Transverse colon (tissue), 4 donors: Measurements from ENCODE around the gene NPC1L1. TPM values are rescaled to one million over a fixed set of nuclear protein-coding genes. Genes with fewer than 3 reads are reported as not detected.
A peak's percentile ranks its signal among the peaks of the same experiment; 100 is the strongest.

Experiments used
- DNase-seq: peaks from one replicate; pipeline ENCODE4 v3.0.0-alpha.2; 2019
- H3K27ac ChIP-seq, 4 donors: fragments of 200-600 bp; sonication (generic); 2 replicates each; pipeline ENCODE4 v1.5.1; 2016 to 2018; ENCODE audit warnings: inconsistent platforms in 4 of 4
- H3K27me3 ChIP-seq: fragments of 200-600 bp; sonication (generic); 2 replicates; pipeline ENCODE4 v1.5.1; 2017; ENCODE audit warnings: inconsistent platforms
- H3K36me3 ChIP-seq, 4 donors: fragments of 200-600 bp; sonication (generic); 2 replicates each; pipeline ENCODE4 v1.5.1; 2017 to 2019; ENCODE audit warnings: inconsistent platforms in 4 of 4
- H3K4me1 ChIP-seq, 4 donors: fragments of 200-600 bp; sonication (generic); 2 replicates each; pipeline ENCODE4 v1.5.1; 2017 to 2020; ENCODE audit warnings: inconsistent platforms in 4 of 4
- H3K4me3 ChIP-seq, 4 donors: fragments of 200-600 bp; sonication (generic); 1 replicate in 1 of 4; 2 replicates in 3 of 4; pipeline versions ENCODE4 v1.5.1 to v1.6.1; 2017 to 2019; ENCODE audit warnings: inconsistent platforms in 4 of 4
- H3K9me3 ChIP-seq, 2 donors: fragments of 200-600 bp; sonication (generic); 2 replicates each; pipeline ENCODE4 v1.5.1; 2017 to 2019; ENCODE audit warnings: inconsistent platforms in 2 of 2
- CTCF ChIP-seq, 5 experiments: fragments of 200-600 bp in 3 of 5; fragments of 450-650 bp in 2 of 5; sonication (generic) in 3 of 5; IDR thresholded peaks; 1 replicate in 2 of 5; 2 replicates in 3 of 5; pipeline ENCODE4 v1.5.1; 2016 to 2017; ENCODE audit warnings: antibody characterized with exemption in 5 of 5, inconsistent platforms in 3 of 5, mild to moderate bottlenecking in 2 of 5, moderate library complexity in 1 of 5
- EP300 ChIP-seq: sonication (generic); formaldehyde crosslinking; IDR thresholded peaks from one replicate; pipeline ENCODE4 v1.6.1; 2017; ENCODE audit warnings: antibody characterized with exemption, low read depth
- POLR2A ChIP-seq: fragments of 450-650 bp; IDR thresholded peaks from one replicate; pipeline ENCODE4 v1.6.1; 2016; ENCODE audit warnings: antibody characterized with exemption, mild to moderate bottlenecking, moderate library complexity
- POLR2AphosphoS5 ChIP-seq, 3 donors: sonication (generic); formaldehyde crosslinking; IDR thresholded peaks; one replicate each; pipeline ENCODE4 v1.6.1; 2016; ENCODE audit warnings: antibody characterized with exemption in 3 of 3
- WGBS, 2 donors: methylation state at CpG; one replicate each; pipeline ENCODE4 v1.1.5; 2018; ENCODE audit warnings: low coverage in 1 of 2; 5-methylcytosine and 5-hydroxymethylcytosine counted together
- in situ Hi-C, 4 donors: fragments of 200-750 bp; cut with MboI; loops; one replicate each; pipeline versions ENCODE4 v1.15.0 to v1.15.1; 2017; ENCODE audit warnings: low sequenced_read_pairs in 3 of 4, low pct_ligation_motif_present in 1 of 4, low pct_unique_long_range_greater_than_20kb in 1 of 4
- intact Hi-C: fragments of 100-400 bp; cut with DNase I; formaldehyde crosslinking; loops from one replicate; pipeline ENCODE4 v1.15.1; 2023; ENCODE audit warnings: low total_unique reads
- total RNA-seq, 4 donors: library from RNA; depleted of rRNA; stranded (reverse); fragments of >200 nt; gene quantifications; one replicate each; pipeline ENCODE4 v1.1.0, GENCODE V29; 2016

The NPC1L1 gene
- total RNA-seq, 4 donors from 2014 or later = 0.48 TPM; not detected in 3

GRCh38 chr7:44490351-44491200 is 50.6 kb downstream of the NPC1L1 start, which contains the start of gene NUDCD3:
NUDCD3 (minus strand) TSS chr7:44490658; CDS start chr7:44490600, 58 bp downstream.
- peak within 1 kb of the TSS; percentile 92 to 98 (median 94) for H3K27ac ChIP-seq
- peaks cover 9% of the 10 kb centered on the region for H3K27me3 ChIP-seq
- peak; percentile 87 for DNase-seq
- H3K4me3 ChIP-seq = peak within 1 kb of the TSS; percentile 48 to 89 (median 70)
- no peaks in the 10 kb centered on the region for H3K36me3 ChIP-seq
- in situ Hi-C loops (loop anchor here in 2 of 4 donors (25.0 kb wide), 1 partner anchor 253 kb away; no protein-coding TSS in a partner anchor), intact Hi-C loops (no loop called here)
- WGBS, 2 donors = 0% methylated on average over 1 to 61 of the region's 63 CpGs
- H3K4me1 ChIP-seq = peaks cover 9 to 46% (median 31%) of the 10 kb centered on the region in 4 donors
- TF ChIP-seq CTCF (IDR thresholded peaks at IDR 0.05) = peak in 2 of 5 experiments; percentile 2 to 25
- TF ChIP-seq POLR2A = peak; percentile 65
- peak; percentile 62 to 83 (median 73) for TF ChIP-seq POLR2AphosphoS5 (IDR thresholded peaks at IDR 0.05)
- no peak for TF ChIP-seq EP300
- no peaks in the 10 kb centered on the region for H3K9me3 ChIP-seq

- peaks cover 9 to 53% (median 31%) of the 10 kb centered on the region in 4 donors for H3K4me1 ChIP-seq
- 0% methylated on average over 19 of the region's 19 CpGs; no CpG with 5 or more reads in 1 of the 2 donors for WGBS, 2 donors
- intact Hi-C loops (loop anchor here (10.0 kb wide), 1 partner anchor 255 kb away; no protein-coding TSS in a partner anchor), in situ Hi-C loops (loop anchor here in 2 of 4 donors (25.0 kb wide), 1 partner anchor 253 kb away; no protein-coding TSS in a partner anchor)
- TF ChIP-seq EP300 (no peak), POLR2AphosphoS5 (IDR thresholded peaks at IDR 0.05) (no peak), CTCF (IDR thresholded peaks at IDR 0.05) (no peak), POLR2A (no peak)
- H3K36me3 ChIP-seq = no peaks in the 10 kb centered on the region
- no peaks in the 10 kb centered on the region for H3K9me3 ChIP-seq
- peak; percentile 49 for DNase-seq
- H3K27me3 ChIP-seq = peaks cover 4% of the 10 kb centered on the region
- peak overlapping the region; percentile 48 to 89 (median 70) for H3K4me3 ChIP-seq
- peak overlapping the region; percentile 92 to 98 (median 94) for H3K27ac ChIP-seq
Observed at GRCh38 chr7:44489955-44490350, 51.2 kb downstream of the NPC1L1 start.

- peak overlapping the region in 1 of 4 donors; percentile 89 for H3K4me3 ChIP-seq
- intact Hi-C loops = loop anchor here (10.0 kb wide), 1 partner anchor 254 kb away; no protein-coding TSS in a partner anchor
- WGBS, 2 donors = 71 to 94% methylated on average over 1 to 3 of the region's 3 CpGs
- H3K27me3 ChIP-seq = no peaks in the 10 kb centered on the region
- peaks cover 9 to 56% (median 31%) of the 10 kb centered on the region in 4 donors for H3K4me1 ChIP-seq
- no peak for TF ChIP-seq POLR2AphosphoS5 (IDR thresholded peaks at IDR 0.05)
- no peak for TF ChIP-seq EP300
- TF ChIP-seq POLR2A = no peak
- no peak for TF ChIP-seq CTCF (IDR thresholded peaks at IDR 0.05)
- peak overlapping the region in 1 of 4 donors; percentile 94 for H3K27ac ChIP-seq
- H3K36me3 ChIP-seq = peaks cover 0 to 10% (median under 1%) of the 10 kb centered on the region in 4 donors
- H3K9me3 ChIP-seq = no peaks in the 10 kb centered on the region
- in situ Hi-C loops = loop anchor here in 2 of 4 donors (25.0 kb wide), 1 partner anchor 252 kb away; no protein-coding TSS in a partner anchor
- DNase-seq = no peak
Observed at GRCh38 chr7:44488955-44489354, 52.2 kb downstream of the NPC1L1 start.

GRCh38 chr7:44486693-44487092 is 54.4 kb downstream of the NPC1L1 start:
- no peak for DNase-seq
- Histone ChIP-seq H3K9me3 (no peaks in the 10 kb centered on the region), H3K36me3 (peaks cover 0 to 32% (median 12%) of the 10 kb centered on the region in 4 donors), H3K27ac (no peak overlapping the region), H3K4me1 (peaks cover 9 to 56% (median 31%) of the 10 kb centered on the region in 4 donors), H3K27me3 (no peaks in the 10 kb centered on the region), H3K4me3 (no peak overlapping the region)
- 88 to 93% methylated on average over 1 of the region's 1 CpG for WGBS, 2 donors
- TF ChIP-seq POLR2AphosphoS5 (IDR thresholded peaks at IDR 0.05) (no peak), POLR2A (no peak), CTCF (IDR thresholded peaks at IDR 0.05) (no peak), EP300 (no peak)
- in situ Hi-C loops (loop anchor here in 2 of 4 donors (25.0 kb wide), 1 partner anchor 249 kb away; no protein-coding TSS in a partner anchor), intact Hi-C loops (loop anchor here (2.0 to 10.0 kb wide), 2 partner anchors 68 to 252 kb away; no protein-coding TSS in a partner anchor)
